Cardiac muscle cell (in vitro differentiated cells and primary cell): ENCODE measurements around the gene IVL. TPM values are rescaled to one million over a fixed set of nuclear protein-coding genes. Genes with fewer than 3 reads are reported as not detected.

ENCODE experiments used
- DNase-seq, 2 donors: peaks; one replicate each; pipeline versions ENCODE4 v3.0.0 to v3.0.0-alpha.2; 2010 to 2017; ENCODE audit warnings: low read depth in 1 of 2, low spot score in 1 of 2
- H3K27ac ChIP-seq: fragments of 200-600 bp; sonication (generic); 2 replicates; pipeline ENCODE4 v1.5.1; 2016
- H3K27me3 ChIP-seq: fragments of 200-600 bp; sonication (generic); 2 replicates; pipeline ENCODE4 v1.6.0; 2016; ENCODE audit warnings: control low read depth
- H3K36me3 ChIP-seq: fragments of 200-600 bp; sonication (generic); 2 replicates; pipeline ENCODE4 v1.5.1; 2016; ENCODE audit warnings: control low read depth
- H3K4me1 ChIP-seq: fragments of 200-600 bp; sonication (generic); 2 replicates; pipeline ENCODE4 v1.8.1; 2017; ENCODE audit warnings: low read depth, mild to moderate bottlenecking, mixed run types
- H3K4me3 ChIP-seq: fragments of 200-600 bp; sonication (generic); 2 replicates; pipeline ENCODE4 v1.5.1; 2016; ENCODE audit warnings: mild to moderate bottlenecking
- H3K9me3 ChIP-seq: fragments of 200-600 bp; sonication (generic); 2 replicates; pipeline ENCODE4 v1.5.1; 2017; ENCODE audit warnings: low read depth, mild to moderate bottlenecking, control low read depth
- polyA plus RNA-seq: library from polyadenylated mRNA; unstranded; fragments of >200 nt; fragmentation: Nextera tagmentation; extraction: Ambion mirVana; gene quantifications from 2 replicates; pipeline ENCODE4 v1.2.1, GENCODE V29; 2016
- total RNA-seq: library from RNA; depleted of rRNA; stranded (reverse); fragments of >200 nt; gene quantifications from 2 replicates; pipeline ENCODE4 v1.2.3, GENCODE V29; 2016
- TF ChIP-seq, protein P1 (sequence below): IDR thresholded peaks from 2 replicates; pipeline ENCODE4 v1.5.1; 2012; ENCODE audit warnings: low read depth, mild to moderate bottlenecking, low read length

Gene IVL, protein sequence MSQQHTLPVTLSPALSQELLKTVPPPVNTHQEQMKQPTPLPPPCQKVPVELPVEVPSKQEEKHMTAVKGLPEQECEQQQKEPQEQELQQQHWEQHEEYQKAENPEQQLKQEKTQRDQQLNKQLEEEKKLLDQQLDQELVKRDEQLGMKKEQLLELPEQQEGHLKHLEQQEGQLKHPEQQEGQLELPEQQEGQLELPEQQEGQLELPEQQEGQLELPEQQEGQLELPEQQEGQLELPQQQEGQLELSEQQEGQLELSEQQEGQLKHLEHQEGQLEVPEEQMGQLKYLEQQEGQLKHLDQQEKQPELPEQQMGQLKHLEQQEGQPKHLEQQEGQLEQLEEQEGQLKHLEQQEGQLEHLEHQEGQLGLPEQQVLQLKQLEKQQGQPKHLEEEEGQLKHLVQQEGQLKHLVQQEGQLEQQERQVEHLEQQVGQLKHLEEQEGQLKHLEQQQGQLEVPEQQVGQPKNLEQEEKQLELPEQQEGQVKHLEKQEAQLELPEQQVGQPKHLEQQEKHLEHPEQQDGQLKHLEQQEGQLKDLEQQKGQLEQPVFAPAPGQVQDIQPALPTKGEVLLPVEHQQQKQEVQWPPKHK
- total RNA-seq = not detected in 2 replicates
- polyA plus RNA-seq = not detected in 2 replicates

DNA sequence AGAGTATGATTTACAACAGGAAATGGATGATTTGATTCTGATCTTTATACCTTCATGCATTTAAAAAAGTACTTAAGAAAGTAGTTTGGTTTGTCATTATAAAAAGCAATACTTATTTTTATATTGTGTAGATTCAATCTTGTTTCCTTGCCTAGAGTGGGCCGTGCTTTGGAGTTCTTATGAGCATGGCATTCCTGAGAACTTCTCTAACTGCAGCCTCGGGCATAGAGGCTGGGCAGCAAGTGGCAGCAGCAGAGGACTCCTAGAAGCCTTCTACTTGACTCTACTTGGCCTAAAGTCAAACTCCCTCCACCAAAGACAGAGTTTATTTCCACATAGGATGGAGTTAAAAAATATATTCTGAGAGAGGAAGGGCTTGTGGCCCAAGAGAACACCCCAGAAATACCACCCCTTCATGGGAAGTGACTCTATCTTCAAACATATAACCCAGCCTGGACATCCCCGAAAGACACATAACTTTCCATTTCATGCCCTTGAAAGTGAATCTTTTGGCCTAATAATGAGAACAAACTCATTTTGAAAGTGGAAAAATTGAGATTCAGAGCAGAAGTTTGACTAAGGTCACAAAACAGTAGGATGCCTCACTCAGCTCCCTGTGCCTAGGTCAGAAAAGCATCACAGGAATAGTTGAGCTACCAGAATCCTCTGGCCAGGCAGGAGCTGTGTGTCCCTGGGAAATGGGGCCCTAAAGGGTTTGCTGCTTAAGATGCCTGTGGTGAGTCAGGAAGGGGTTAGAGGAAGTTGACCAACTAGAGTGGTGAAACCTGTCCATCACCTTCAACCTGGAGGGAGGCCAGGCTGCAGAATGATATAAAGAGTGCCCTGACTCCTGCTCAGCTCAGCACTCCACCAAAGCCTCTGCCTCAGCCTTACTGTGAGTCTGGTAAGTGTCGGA, at the start of gene IVL:
TSS of gene IVL (plus strand) at position 861 of the 916 bp plus-strand sequence. CDS start 1,252 bp downstream, outside the sequence.
- Histone ChIP-seq H3K36me3 (no peaks in the 10 kb centered on the region), H3K9me3 (no peaks in the 10 kb centered on the region), H3K4me3 (no peak within 1 kb of the TSS), H3K27ac (no peak within 1 kb of the TSS), H3K27me3 (no peaks in the 10 kb centered on the region), H3K4me1 (no peaks in the 10 kb centered on the region)
- no peak for DNase-seq
- TF ChIP-seq, protein P1, sequence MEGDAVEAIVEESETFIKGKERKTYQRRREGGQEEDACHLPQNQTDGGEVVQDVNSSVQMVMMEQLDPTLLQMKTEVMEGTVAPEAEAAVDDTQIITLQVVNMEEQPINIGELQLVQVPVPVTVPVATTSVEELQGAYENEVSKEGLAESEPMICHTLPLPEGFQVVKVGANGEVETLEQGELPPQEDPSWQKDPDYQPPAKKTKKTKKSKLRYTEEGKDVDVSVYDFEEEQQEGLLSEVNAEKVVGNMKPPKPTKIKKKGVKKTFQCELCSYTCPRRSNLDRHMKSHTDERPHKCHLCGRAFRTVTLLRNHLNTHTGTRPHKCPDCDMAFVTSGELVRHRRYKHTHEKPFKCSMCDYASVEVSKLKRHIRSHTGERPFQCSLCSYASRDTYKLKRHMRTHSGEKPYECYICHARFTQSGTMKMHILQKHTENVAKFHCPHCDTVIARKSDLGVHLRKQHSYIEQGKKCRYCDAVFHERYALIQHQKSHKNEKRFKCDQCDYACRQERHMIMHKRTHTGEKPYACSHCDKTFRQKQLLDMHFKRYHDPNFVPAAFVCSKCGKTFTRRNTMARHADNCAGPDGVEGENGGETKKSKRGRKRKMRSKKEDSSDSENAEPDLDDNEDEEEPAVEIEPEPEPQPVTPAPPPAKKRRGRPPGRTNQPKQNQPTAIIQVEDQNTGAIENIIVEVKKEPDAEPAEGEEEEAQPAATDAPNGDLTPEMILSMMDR = no peak

DNA sequence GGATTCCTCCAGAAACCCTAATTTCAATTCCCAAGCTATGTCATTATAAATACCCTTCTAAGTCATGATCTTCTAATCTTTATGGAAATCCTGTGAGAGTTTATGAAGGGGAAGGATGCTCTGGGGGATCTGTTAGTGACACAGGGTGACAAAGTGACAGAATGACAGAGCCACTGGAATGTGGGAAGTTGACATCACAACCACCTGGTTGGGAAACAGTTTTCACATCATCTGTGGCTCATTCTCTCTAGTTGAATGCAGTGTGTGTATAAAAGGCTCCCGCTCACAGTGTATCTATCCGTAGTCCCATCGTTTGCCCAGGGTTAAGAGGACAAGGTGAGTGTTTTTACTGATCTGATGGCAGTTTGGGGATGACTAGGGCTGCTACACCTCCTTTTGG, 48.6 kb upstream of the IVL start, which contains the start of gene LCE7A:
TSS of gene LCE7A (plus strand) at position 301 of the 400 bp plus-strand sequence. CDS start 702 bp downstream, outside the sequence.
- Histone ChIP-seq H3K36me3 (no peaks in the 10 kb centered on the region), H3K27me3 (no peaks in the 10 kb centered on the region), H3K27ac (no peak within 1 kb of the TSS), H3K9me3 (no peaks in the 10 kb centered on the region), H3K4me3 (no peak within 1 kb of the TSS), H3K4me1 (no peaks in the 10 kb centered on the region)
- DNase-seq = no peak
- TF ChIP-seq, protein P1 = no peak

DNA sequence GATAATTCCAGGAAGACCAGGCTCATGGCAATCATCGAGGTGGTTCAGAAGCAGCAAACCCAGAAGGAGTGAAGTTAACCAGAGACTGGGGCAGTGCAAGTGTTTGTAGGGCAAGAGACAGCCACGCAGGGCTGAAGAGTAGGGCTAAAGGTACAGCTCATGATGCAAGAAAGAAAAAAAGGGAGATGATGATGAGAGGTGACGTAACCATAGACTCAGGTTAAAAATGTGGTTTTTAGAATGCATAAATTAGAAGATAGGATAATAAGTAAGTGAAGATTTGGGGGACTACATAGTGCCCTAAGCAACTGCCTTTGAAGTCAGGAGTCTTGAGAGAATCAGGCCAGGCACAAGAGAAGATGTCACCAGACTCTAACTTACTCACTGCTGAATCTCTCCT, 48.2 kb upstream of the IVL start:
- Histone ChIP-seq H3K9me3 (no peaks in the 10 kb centered on the region), H3K27me3 (no peaks in the 10 kb centered on the region), H3K36me3 (no peaks in the 10 kb centered on the region), H3K27ac (no peak overlapping the region), H3K4me3 (no peak overlapping the region), H3K4me1 (no peaks in the 10 kb centered on the region)
- no peak for DNase-seq
- TF ChIP-seq, protein P1 = no peak

DNA sequence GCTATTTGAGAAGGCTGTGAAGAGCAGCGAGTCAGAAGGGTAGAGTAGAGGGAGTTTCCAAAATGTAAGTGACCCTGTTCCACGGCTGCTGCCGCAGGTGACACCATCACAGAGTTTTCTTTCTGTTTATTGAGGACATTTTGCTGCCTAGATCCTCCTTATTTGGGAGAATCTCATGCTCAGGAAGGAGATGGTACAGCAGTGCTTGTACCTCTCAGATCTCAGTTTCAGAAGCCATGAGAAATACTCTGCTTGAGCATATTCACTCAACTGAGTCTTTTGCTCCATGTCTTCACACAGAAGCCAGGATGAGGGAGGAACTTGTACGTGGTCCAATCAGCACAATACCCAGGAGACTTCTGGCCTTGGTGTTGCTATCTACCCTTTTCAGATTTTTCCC, 47.0 kb upstream of the IVL start:
- H3K36me3 ChIP-seq = no peaks in the 10 kb centered on the region
- no peak for DNase-seq
- no peak overlapping the region for H3K27ac ChIP-seq
- no peak overlapping the region for H3K4me3 ChIP-seq
- H3K27me3 ChIP-seq = no peaks in the 10 kb centered on the region
- TF ChIP-seq, protein P1 = no peak
- no peaks in the 10 kb centered on the region for H3K9me3 ChIP-seq
- H3K4me1 ChIP-seq = no peaks in the 10 kb centered on the region

DNA sequence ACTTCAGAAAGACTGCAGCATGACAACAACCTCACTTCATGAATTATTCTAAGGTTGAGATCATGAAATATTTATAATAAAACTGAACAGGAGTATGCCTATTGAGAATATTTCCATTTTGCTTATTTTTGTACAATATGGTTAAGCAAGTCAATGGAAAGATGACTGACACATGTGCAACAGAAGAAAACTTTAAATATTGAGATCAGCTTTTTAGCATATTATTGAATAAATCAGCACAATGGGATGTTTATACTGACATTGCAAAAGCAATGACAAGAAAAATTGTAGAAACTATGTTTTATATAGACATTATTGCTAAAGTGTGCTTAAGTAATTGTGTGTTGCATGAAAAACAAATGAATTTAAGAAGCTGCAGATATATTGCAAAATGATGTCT, 43.9 kb upstream of the IVL start:
- no peak overlapping the region for H3K27ac ChIP-seq
- H3K4me3 ChIP-seq = no peak overlapping the region
- TF ChIP-seq, protein P1 = no peak
- DNase-seq = no peak
- H3K9me3 ChIP-seq = no peaks in the 10 kb centered on the region
- H3K4me1 ChIP-seq = no peaks in the 10 kb centered on the region
- no peaks in the 10 kb centered on the region for H3K36me3 ChIP-seq
- H3K27me3 ChIP-seq = no peaks in the 10 kb centered on the region
